Breast epithelium (tissue), 3 donors: Measurements from ENCODE around the gene REG1A.

Experiments used
- CTCF ChIP-seq, 3 donors: fragments of 450-650 bp; IDR thresholded peaks; one replicate each; pipeline ENCODE4 v1.5.1; 2016 to 2017; ENCODE audit warnings: antibody characterized with exemption in 3 of 3, mild to moderate bottlenecking in 3 of 3, moderate library complexity in 3 of 3
- POLR2A ChIP-seq: fragments of 450-650 bp; IDR thresholded peaks from one replicate; pipeline ENCODE4 v1.6.1; 2016; ENCODE audit warnings: antibody characterized with exemption, mild to moderate bottlenecking, moderate library complexity

GRCh38 chr2:79159653-79160052 lies 39.4 kb downstream of the REG1A start, which contains the start of gene REG3A:
- no peak for TF ChIP-seq CTCF (IDR thresholded peaks at IDR 0.05)
- TF ChIP-seq POLR2A, result no peak
